T-helper 17 cell (primary cell): ENCODE results near the gene CPAMD8. TPM values are rescaled to one million over a fixed set of nuclear protein-coding genes. Genes with fewer than 3 reads are reported as not detected.

Experiments
- ATAC-seq: fragments of 150-1000 bp; cut with Tn5 transposase; 2 replicates; pipeline ENCODE4 v1.10.0; 2021; ENCODE audit warnings: mild to moderate bottlenecking, moderate library complexity
- DNase-seq, 3 donors: peaks; one replicate each; pipeline versions ENCODE4 v3.0.0 to v3.0.0-alpha.2; 2020 to 2021
- H3K9me3 ChIP-seq: one replicate; pipeline ENCODE4 v1.7.0; 2013; ENCODE audit warnings: low read length, mild to moderate bottlenecking; ENCODE audit not compliant: control insufficient read depth, poor library complexity, severe bottlenecking
- H3K27ac Mint-ChIP-seq: one replicate; pipeline ENCODE4 v1.8.0; 2022; ENCODE audit warnings: mild to moderate bottlenecking, moderate library complexity, mixed read lengths
- H3K27me3 Mint-ChIP-seq: one replicate; pipeline ENCODE4 v1.8.0; 2022; ENCODE audit warnings: mixed read lengths
- H3K36me3 Mint-ChIP-seq: one replicate; pipeline ENCODE4 v1.8.0; 2022; ENCODE audit warnings: low read depth, mixed read lengths
- H3K4me1 Mint-ChIP-seq: one replicate; pipeline ENCODE4 v1.8.0; 2022; ENCODE audit warnings: mild to moderate bottlenecking, mixed read lengths
- H3K4me3 Mint-ChIP-seq: one replicate; pipeline ENCODE4 v1.8.0; 2022; ENCODE audit warnings: mild to moderate bottlenecking, moderate library complexity, mixed read lengths
- total RNA-seq, 4 donors: library from RNA in 2 of 4; stranded (reverse) in 2 of 4; gene quantifications; one replicate each; pipeline ENCODE4 v1.2.3 and lab custom pipeline; 2022 to 2026

CPAMD8 gene
- total RNA-seq, 2 donors from 2014 or later: 1.1 to 3.3 TPM

DNA sequence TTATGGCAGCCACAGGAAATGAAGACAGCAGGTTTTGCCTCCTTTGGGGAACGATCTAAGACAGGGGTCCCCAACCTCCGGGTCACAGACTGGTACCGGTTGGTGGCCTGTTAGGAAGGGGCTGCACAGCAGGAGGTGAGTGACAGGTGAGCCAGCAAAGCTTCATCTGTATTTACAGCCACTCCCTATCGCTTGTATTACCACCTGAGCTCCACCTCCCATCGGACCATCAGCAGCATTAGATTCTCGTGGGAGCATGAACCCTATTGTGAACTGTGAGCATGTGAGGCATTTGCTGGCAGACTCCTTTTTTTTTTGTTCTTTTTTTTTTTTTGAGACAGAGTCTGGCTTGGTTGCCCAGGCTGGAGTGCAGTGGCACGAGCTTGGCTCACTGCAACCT, 115.6 kb downstream of the CPAMD8 start:
- H3K4me1 Mint-ChIP-seq: no peaks in the 10 kb centered on the region
- ATAC-seq (no peak), DNase-seq (no peak)
- H3K36me3 Mint-ChIP-seq: peaks cover 3% of the 10 kb centered on the region
- H3K9me3 ChIP-seq: peaks cover 3% of the 10 kb centered on the region
- H3K27me3 Mint-ChIP-seq: no peaks in the 10 kb centered on the region
- no peak overlapping the region for H3K27ac Mint-ChIP-seq
- no peak overlapping the region for H3K4me3 Mint-ChIP-seq

DNA sequence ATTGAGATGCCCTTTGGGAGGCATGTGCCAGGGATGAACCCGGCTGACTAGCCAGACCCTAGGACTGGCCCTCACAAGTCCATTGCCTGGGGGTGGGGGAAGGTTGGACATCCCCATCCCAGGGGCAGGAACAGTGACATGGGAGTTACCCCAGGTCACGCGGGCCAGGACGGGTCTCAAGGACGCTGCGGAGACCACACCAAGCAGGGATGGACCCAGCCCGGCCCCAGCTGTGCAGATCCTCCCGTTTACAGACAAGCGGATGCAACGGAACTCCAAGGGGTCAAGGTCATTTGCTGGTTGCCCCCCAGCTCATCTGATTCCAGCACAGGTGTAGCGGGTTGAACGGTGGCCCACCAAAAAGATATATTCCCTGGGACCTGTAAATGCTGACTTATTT, 117.9 kb downstream of the CPAMD8 start:
- DNase-seq: no peak
- H3K4me3 Mint-ChIP-seq: no peak overlapping the region

DNA sequence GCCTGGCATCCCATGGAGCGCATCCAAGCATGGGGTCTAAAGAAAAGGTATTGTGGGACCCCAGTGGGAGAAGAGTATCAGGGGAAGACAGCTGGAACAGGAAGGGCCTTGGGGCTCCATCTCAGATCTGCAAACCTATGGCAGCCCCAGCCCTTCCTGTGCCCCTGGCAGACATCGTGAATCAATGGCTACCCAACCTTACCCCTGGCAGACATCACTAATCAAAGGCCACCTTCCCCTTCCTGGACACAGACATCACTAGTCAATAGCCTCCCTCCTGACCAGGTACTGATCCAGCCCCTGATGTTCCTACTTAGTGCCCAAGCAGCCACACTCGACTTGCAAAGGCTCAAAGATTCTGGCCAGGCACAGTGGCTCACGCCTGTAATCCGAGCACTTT, 122.0 kb downstream of the CPAMD8 start:
- ATAC-seq (no peak), DNase-seq (no peak)
- Mint-ChIP-seq H3K4me3 (no peak overlapping the region), H3K27me3 (no peaks in the 10 kb centered on the region), H3K36me3 (no peaks in the 10 kb centered on the region), H3K4me1 (peaks cover 7% of the 10 kb centered on the region), H3K27ac (no peak overlapping the region)
- H3K9me3 ChIP-seq: no peaks in the 10 kb centered on the region

More for the DNA sequence above, 117.9 kb downstream of the CPAMD8 start:
- H3K27ac Mint-ChIP-seq: no peak overlapping the region
- no peaks in the 10 kb centered on the region for H3K4me1 Mint-ChIP-seq
- H3K9me3 ChIP-seq: peaks cover 3% of the 10 kb centered on the region
- no peak for ATAC-seq
- no peaks in the 10 kb centered on the region for H3K27me3 Mint-ChIP-seq
- H3K36me3 Mint-ChIP-seq: peaks cover 3% of the 10 kb centered on the region

DNA sequence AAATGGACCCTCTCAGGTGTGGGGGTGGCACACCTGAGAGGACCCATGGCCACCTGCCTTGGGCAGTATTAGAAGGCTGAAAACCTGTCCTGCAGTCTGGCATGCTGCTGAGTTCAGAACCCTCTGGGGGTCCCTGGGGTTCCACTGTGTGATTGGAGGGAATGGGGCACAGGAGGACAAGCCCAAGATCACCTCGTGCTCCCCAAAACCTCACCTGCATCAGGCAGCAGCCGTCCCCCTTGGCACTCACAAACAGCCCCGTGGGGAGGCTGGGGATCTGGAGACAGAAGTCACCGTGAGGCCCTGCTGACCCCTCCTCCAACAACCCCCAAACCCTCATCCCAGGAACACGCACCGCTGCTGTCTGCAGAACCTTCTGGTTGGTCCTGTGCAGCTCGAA, 123.3 kb downstream of the CPAMD8 start:
- H3K4me3 Mint-ChIP-seq: no peak overlapping the region
- H3K36me3 Mint-ChIP-seq: no peaks in the 10 kb centered on the region
- no peak overlapping the region for H3K27ac Mint-ChIP-seq
- no peaks in the 10 kb centered on the region for H3K27me3 Mint-ChIP-seq
- DNase-seq (no peak), ATAC-seq (no peak)
- no peaks in the 10 kb centered on the region for H3K9me3 ChIP-seq
- H3K4me1 Mint-ChIP-seq: peaks cover 18% of the 10 kb centered on the region

DNA sequence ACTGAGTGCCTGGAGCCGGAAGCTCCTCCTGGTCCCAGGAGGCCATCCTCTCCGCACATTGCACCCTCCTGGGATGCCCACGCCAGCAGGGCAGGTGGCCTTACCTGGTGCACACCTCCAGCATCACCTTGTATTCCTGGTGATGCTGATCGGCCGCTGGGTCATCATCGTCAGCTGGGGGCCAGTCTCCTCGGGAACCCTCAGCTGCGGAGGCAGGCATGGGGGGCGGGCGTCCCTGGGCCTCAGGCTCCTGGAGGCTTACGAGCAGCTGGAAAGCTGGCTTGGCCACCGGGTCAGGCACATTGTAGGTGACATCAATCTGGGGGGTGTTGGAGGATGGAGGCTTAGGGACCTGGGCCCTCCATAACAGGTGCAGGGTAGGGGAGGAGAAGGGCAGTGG, 124.1 kb downstream of the CPAMD8 start:
- no peaks in the 10 kb centered on the region for H3K9me3 ChIP-seq
- ATAC-seq: no peak
- Mint-ChIP-seq H3K27me3 (no peaks in the 10 kb centered on the region), H3K4me3 (no peak overlapping the region), H3K27ac (no peak overlapping the region), H3K36me3 (no peaks in the 10 kb centered on the region), H3K4me1 (peaks cover 21% of the 10 kb centered on the region)
- no peak for DNase-seq

DNA sequence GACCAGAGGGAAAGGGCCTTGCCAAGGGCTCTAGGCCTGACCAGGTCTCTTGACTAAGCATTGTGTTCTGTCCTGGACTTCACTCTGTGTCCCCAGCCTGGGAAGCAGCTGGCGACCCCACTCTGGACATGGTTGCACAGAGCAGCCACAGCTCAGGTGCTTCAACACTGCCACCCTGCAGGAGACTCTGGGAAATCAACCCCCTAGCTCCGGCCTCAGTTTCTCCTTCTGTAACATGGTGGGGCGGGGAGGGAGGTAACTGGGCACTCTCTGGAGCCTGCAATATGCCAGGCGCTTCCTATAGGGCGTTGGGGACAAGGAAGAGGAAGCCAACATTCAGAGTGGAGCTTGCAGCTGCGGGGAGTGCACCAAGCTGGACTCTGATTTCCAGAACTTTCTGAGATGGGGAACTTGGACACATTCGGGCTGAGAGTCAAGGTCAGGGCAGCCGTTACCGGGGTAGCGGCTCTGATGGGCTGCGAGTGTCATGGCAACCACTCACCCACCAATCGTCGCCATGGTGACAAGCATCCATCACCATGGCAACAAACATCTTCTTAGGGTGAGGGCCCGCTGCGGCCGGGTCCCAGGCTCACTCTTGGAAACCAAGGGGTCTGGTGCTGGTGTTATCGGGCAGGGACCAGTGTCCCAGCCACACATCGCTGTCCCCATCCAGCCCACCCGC, 125.0 kb downstream of the CPAMD8 start:
- no peaks in the 10 kb centered on the region for H3K9me3 ChIP-seq
- Mint-ChIP-seq H3K36me3 (no peaks in the 10 kb centered on the region), H3K4me1 (peaks cover 21% of the 10 kb centered on the region), H3K27ac (no peak overlapping the region), H3K27me3 (no peaks in the 10 kb centered on the region), H3K4me3 (no peak overlapping the region)
- DNase-seq (no peak), ATAC-seq (no peak)

DNA sequence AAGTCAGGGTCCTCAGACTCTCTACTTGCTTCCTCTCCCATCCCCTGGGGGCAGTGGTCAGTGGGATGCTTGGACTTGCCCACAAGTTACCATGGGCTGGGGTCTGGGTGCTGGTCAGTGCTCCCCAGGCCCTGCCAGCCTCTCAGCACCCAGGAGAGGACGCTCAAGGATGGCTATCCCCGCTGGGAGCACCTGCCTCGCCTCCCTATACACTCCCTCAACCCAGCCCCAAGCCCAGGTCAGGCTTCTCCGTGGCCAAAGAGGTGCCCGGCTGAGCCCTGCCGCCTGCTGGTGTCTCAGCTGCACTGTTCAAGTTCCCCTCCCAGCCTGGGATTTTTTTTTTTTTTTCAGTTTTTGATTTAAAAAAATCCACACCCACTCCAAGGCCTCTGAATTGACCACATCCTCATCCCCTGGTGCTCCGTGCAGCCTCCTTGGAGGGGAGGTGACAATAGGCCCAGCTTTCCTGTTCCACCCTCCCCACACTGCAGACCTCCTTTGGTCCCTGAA, 127.0 kb downstream of the CPAMD8 start:
- H3K9me3 ChIP-seq: no peaks in the 10 kb centered on the region
- DNase-seq (no peak), ATAC-seq (no peak)
- no peaks in the 10 kb centered on the region for H3K27me3 Mint-ChIP-seq
- no peaks in the 10 kb centered on the region for H3K36me3 Mint-ChIP-seq
- peak overlapping the region; percentile 75 for H3K4me3 Mint-ChIP-seq
- H3K27ac Mint-ChIP-seq: peak overlapping the region; percentile 57
- peaks cover 25% of the 10 kb centered on the region for H3K4me1 Mint-ChIP-seq

DNA sequence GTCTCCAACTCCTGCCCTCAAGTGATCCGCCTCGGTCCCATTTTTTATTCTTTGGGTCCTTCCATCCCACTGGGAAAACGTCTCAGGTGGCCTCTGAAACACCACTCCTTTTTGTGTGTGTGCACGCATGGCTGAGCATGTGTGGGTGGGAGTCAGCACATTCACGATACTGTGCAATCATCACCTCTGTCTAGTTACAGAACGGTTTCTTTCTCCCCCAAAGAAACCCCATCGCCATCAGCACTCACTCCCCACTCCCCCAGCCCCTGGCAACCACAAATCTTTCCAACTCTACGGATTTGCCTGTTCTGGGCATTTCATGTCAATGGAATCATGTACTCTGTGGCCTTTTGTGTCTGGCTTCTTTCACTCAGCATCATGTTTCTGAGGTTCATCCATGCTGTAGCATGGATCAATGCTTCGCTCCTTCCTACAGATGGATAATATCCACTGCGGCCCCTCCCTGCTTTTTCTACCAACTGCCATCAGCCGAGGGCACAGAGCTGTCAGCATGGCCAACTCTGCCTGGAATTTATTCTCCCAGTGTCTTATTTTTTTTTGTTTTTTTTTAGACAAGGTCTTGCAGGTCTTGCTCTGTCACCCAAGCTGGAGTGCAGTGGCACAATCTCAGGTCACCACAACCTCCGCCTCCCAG, 128.1 kb downstream of the CPAMD8 start:
- no peaks in the 10 kb centered on the region for H3K9me3 ChIP-seq
- H3K36me3 Mint-ChIP-seq: no peaks in the 10 kb centered on the region
- ATAC-seq: no peak
- peak overlapping the region; percentile 34 for H3K27ac Mint-ChIP-seq
- DNase-seq: no peak
- peaks cover 27% of the 10 kb centered on the region for H3K4me1 Mint-ChIP-seq
- H3K27me3 Mint-ChIP-seq: no peaks in the 10 kb centered on the region
- peak overlapping the region; percentile 75 for H3K4me3 Mint-ChIP-seq

DNA sequence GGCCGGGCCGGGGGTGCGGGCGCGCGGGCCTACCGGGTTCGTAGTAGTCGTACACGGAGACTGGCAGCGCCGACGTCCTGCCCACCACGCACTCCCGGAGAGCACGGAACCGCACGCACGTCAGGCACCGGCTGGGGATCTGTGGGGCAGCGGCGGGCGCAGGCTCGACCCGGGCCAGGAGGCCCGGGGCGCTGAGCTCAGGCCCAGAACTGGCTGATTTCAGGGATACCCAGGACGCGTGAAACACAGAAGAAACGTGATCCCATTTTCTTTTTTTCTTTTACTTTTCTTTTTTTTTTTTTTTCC, 128.8 kb downstream of the CPAMD8 start:
- H3K9me3 ChIP-seq: no peaks in the 10 kb centered on the region
- Mint-ChIP-seq H3K4me1 (peaks cover 30% of the 10 kb centered on the region), H3K4me3 (peak overlapping the region; percentile 75), H3K27ac (no peak overlapping the region), H3K36me3 (no peaks in the 10 kb centered on the region), H3K27me3 (no peaks in the 10 kb centered on the region)
- peak in 1 of 3 donors; percentile 22 for DNase-seq
- peak; percentile 29 for ATAC-seq

DNA sequence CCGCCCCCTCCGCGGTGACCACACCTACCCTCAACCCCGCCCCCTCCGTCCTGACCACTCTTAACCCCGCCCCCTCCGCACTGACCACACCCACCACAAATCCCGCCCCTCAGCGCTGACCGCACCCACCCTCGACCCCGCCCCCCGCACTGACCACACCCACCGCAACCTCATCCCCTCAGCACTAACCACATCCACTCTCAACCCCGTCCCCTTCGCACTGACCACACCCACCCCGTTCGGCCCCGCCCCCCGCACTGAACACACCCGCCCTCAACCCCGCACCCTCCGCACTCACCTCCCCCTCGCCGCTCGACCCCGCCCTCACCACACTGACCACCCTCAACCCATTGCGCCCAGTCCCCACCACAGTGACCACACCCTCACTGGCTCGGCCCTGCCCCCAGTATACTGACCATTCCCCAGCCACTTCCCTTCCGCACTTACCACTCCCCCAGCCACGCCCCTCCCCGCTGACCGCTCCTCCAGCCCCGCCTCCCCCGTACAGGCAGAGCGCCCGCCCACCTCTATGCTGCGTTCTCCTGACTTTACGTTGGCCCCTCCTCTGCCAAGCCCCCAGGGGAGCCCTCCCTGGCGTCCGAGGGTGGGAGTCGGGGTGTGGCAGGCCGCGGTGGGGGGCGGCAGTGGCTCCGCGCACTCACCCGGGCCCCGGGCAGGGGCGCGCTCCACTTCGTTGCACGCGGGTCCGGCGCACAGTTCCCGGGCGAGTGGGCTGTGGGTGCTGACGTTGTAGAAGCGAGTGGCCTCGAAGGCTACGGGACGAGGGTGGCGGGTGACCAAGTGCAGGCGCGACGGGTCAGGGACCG, 129.4 kb downstream of the CPAMD8 start:
- ATAC-seq: peak; percentile 73
- H3K9me3 ChIP-seq: no peaks in the 10 kb centered on the region
- H3K4me3 Mint-ChIP-seq: peak overlapping the region; percentile 86
- no peak overlapping the region for H3K27ac Mint-ChIP-seq
- H3K4me1 Mint-ChIP-seq: peaks cover 30% of the 10 kb centered on the region
- no peaks in the 10 kb centered on the region for H3K27me3 Mint-ChIP-seq
- H3K36me3 Mint-ChIP-seq: no peaks in the 10 kb centered on the region
- peak; percentile 38 to 49 (median 47) for DNase-seq

DNA sequence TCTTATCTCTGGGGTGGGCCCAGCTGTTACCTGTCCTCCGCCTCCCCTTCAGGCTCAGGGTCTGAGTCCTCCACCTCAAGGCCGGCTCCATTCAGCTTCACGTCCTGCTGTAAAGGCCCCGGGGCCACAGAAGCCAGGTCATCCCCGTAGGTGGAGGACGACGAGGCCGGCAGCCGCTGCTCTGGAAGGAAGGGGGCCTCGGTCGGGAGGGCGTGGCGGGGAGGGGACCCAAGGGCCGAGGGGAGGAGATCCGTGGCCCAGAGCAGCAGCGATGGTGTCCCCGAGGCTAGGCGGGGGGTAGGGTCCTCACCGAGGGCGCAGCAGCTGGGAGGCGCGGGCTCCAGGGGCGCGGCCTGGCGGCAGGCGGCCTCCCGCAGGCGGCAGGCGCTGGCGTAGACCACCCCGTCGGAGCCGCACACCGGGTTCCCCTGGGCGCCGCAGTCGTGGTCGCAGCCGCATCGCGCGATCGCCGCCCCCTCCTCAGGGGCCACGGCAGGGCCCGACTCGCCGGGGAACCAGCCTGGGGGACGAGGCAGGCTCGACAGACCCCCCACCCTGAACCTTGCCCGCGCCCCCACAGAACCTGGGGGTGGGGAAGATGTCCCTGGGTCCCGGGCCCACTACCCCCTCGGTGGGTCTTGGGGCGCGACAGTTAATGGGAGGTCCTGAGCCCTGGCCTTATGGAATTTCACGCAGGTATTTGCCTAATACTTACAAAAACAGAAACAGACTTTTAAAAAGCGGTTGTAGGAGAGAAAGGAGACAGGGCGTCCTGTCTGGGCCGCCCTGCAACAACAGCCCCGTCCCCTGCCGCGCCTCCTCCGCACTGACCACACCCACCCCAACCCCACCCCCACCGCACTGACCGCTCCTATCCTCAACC, 130.2 kb downstream of the CPAMD8 start:
- ATAC-seq (peak; percentile 10), DNase-seq (no peak)
- H3K9me3 ChIP-seq: no peaks in the 10 kb centered on the region
- Mint-ChIP-seq H3K36me3 (no peaks in the 10 kb centered on the region), H3K4me3 (peak overlapping the region; percentile 86), H3K4me1 (peaks cover 28% of the 10 kb centered on the region), H3K27me3 (no peaks in the 10 kb centered on the region), H3K27ac (no peak overlapping the region)

DNA sequence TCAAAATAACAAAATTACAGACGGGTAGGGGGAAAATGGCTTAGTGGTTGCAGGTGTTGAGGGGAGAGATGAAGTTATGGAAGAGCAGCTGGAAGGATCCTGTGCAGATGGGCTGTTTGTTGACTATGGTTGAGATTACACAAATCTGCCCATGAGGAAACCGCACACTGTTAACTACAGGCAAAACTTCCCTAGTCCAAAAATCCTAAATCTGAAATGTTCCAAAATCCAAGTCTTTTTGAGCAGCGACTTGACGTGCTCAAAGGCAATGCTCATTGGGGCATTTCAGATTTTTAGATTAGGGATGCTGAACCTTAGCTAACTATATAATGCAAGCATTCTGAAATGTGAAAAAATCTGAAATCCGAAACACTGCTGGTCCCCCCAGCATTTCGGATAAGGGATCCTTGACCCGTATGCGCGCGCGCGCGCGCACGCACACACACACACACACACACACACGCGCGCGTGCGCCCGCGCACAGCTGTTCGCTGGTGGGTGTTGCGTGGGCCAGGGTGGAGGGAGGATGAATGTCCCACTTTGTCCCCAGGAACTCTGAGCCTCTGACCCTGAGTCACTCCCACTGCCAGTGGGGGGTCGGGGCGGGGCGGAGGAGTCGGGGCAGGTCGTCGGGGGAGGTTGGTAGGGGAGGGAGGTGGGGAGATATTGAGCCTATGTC, 131.0 kb downstream of the CPAMD8 start:
- peak overlapping the region; percentile 0 for H3K27ac Mint-ChIP-seq
- H3K4me1 Mint-ChIP-seq: peaks cover 28% of the 10 kb centered on the region
- DNase-seq (no peak), ATAC-seq (no peak)
- no peaks in the 10 kb centered on the region for H3K27me3 Mint-ChIP-seq
- H3K36me3 Mint-ChIP-seq: no peaks in the 10 kb centered on the region
- H3K9me3 ChIP-seq: no peaks in the 10 kb centered on the region
- H3K4me3 Mint-ChIP-seq: peak overlapping the region; percentile 68
